HG03575 (cell line): Measurements from ENCODE around the gene IGF2BP1.
"Not testable (repeated sequence)": the region's sequence is repeated elsewhere in the genome, so short reads cannot be mapped to it uniquely, and the experiment has no call there.

Experiments
- ATAC-seq: cut with Tn5 transposase; IDR thresholded peaks from one replicate; pipeline ENCODE4 v1.9.1; 2021; ENCODE audit not compliant: unreplicated experiment, insufficient number of reproducible peaks, low FRiP score; ENCODE audit errors: extremely low read depth

The IGF2BP1 gene

DNA sequence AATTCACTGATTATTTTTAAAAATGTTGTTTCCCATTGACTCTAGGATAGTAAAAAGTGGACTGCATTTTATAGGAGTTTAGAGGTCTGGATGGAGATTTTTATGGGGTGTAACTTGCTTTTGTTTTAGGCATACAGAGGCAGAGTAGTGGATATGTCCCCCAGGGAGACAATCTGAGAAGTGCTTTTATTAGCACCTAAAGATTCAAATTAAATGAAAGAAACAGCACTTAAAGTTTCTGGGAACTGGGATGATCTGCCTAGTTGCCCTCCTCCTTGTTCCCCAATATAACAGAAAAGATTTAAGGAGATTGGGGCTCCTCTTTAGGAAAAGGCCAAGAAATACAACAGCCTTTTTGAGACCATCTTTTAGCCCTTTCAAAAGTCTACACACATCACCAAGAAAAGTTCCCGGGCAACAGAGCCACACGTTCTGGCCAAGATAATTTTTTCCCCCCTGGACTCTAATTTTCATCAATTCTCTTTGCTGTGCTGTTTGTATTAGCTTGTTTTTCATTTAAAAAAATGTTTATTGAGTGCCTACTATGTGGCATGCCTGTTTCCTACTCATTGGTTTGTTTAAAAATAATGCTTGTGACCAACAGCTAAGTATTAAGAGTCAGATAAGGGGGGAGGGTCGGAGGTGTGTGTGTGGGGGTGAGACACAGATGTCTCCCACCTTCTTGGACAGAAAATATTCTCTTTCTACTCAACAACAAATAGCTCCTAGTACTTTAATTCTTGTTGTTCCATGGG is 2.5 kb upstream of the IGF2BP1 start:
- ATAC-seq = no peak

DNA sequence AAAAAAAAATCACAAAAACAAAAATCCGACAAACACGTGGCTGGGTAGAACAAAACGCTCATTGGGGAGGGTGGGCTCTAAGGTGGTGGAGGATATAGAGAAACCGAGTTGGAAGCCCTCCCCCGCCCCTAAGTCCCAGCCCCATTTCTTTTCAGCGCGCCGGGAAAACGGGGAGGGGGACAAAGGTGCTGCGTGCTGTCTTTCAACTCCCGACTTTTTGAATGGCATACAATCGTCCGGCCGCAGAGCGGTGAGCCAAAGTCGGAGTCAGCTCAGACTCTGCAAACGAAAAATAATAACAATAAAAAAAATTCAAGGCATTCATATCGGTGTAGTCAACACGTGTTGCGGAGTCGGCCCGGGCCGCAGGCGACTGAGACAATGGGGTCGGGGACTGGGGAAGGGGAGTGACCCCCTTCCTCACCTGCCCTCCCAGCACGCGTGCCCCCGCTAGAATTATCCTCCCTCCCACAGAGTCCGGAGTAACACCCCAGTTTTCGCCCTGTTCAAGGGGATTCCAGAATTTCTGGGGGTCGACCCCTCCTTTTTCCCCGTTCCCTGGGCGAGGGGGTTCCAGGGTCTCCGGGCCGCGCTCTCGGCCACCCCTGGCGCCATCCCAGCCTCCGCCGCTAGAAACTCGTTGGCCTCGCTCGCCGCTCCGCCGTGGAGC is 1.7 kb upstream of the IGF2BP1 start:
- ATAC-seq = no peak

DNA sequence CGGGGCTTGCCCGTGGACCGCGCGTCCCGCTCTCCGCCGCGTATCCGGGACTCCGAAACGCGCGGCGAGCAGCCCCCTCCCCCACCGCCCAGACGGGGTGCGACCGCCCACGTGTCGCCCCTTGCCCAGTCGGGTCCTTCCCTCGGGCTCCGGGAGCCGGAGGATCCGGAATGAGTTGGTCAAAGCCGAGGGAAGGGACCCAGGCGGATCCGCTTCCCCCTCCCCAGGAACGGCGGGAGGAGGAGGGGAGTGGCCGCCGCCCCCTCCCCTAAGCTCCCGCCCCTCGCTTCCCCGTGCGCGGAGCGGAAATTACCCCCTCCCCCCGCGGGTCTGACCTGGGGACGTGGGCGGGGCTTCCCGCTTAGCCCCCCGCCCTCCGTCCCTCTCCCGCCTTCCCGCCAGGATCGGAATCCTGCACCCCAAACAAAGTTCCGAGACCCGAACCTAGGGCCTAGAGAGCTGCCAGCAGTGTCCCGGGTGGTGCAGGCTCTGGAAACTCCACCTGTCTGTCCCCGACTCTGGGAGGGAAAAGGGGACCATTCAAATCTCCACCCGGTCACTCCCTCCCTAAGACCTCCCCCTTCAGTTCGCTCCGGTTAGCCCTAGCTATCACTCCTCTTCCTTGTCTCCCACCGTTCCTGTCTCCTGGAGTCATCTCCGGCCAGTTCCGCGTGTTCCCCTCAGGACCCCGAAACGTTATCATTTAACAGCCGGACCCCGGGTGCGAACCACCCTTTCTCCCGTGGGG is 1.0 kb upstream of the IGF2BP1 start:
- no peak for ATAC-seq

- ATAC-seq = no peak
Measured at GRCh38 chr17:48996722-48997102, 473 bp upstream of the IGF2BP1 start.

GRCh38 chr17:48997827-48998586 is 822 bp downstream of the IGF2BP1 start:
- no peak for ATAC-seq

- ATAC-seq = no peak
Measured at GRCh38 chr17:48998587-48999440, 1.6 kb downstream of the IGF2BP1 start.

- ATAC-seq = no peak
Measured at GRCh38 chr17:49000943-49001342, 3.8 kb downstream of the IGF2BP1 start.

- no peak for ATAC-seq
Measured at GRCh38 chr17:49001671-49002070, 4.5 kb downstream of the IGF2BP1 start.

DNA sequence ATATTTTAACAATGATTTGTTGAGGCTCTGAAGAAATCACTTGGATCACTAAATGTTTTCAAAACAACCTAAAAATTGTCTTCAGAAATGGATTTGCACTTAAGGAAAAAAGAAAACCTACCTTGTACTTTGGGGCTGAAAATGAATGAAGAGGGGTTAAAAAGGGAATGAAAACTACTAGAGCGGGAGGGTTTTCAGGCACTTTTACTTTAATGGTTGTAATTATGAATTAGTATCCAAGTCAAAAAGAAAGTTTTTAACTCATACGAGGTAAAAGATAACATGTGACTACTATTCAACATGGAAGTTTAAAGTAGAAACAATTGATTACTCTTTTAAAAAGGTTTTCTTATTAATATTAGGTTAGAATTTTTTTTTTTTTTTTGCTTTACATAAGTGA is 5.1 kb downstream of the IGF2BP1 start:
- no peak for ATAC-seq

- no peak for ATAC-seq
Measured at GRCh38 chr17:49002766-49003165, 5.6 kb downstream of the IGF2BP1 start.

GRCh38 chr17:49003557-49004511 is 6.6 kb downstream of the IGF2BP1 start:
- ATAC-seq = no peak

DNA sequence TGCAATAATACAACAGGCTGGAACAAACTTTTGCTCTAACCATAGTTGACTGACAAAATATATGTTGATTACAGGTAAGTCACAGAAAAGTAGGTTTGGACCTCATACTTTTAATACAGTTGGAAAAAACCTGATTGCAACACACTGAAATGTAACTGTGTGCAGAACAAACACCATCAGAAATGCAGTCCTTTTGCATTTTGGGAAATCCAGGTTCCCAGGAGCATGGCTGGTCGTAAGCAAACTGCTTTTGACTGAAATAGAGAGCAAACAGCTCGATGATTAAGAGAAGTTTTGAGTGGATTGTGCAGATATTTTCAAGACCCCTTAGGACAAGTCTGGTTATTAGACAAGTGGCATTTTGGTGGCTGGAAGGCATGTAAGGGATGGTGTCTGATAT is 8.0 kb downstream of the IGF2BP1 start:
- ATAC-seq = no peak

GRCh38 chr17:49008908-49009307 is 11.7 kb downstream of the IGF2BP1 start:
- ATAC-seq = not testable (repeated sequence)

- no peak for ATAC-seq
Measured at GRCh38 chr17:49012769-49013255, 15.6 kb downstream of the IGF2BP1 start.

- no peak for ATAC-seq
Measured at GRCh38 chr17:49013311-49014213, 16.4 kb downstream of the IGF2BP1 start.

DNA sequence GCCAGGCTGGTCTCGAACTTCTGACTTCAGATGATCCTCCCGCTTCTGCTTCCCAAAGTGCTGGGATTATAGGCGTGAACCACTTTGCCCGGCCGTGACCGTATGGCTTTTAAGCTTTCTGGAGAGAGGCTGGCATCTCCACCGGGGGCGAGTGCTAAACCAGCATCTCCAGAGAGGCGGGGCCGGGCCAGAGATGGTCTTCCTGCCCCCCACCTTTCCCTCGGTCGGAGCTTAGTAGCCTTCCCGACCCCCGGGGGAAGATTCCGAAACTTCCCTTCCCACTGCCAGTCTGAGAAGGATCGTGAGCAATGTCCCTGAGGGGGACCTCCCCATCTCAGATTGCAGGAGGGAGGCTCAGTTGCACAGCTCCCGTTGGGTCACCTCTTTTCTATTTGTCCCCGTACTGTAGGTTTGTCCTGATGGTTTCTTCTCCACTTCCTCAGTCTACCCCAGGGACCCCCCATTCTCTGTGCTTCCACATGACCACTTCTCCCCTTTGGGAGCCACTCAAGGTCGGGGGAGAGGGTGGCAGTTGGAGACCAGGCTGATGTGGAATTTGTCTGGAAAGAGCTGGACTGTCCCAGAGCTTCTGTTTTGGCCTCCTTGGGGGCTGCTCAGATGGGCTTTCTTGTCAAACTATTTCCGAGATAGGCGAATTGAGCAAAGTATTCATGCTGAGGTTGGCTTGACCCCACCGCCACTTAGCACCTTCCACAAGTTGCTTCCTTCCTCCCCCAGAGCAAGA is 18.2 kb downstream of the IGF2BP1 start:
- ATAC-seq = no peak
